ENCODE data around the gene QSOX1.

Gene QSOX1

GRCh38 chr1:180178511-180179161 lies 24.0 kb downstream of the QSOX1 start:
- no peaks in the 10 kb centered on the region for H3K36me3 ChIP-seq (ENCODE audit: low read length)
- H3K9me3 ChIP-seq (ENCODE audit: insufficient read depth, low read length) = no peaks in the 10 kb centered on the region
- TF ChIP-seq EZH2phosphoT487 (conservative IDR thresholded peaks at IDR 0.05; ENCODE audit: low read length) (no peak), CTCF (IDR thresholded peaks at IDR 0.05; ENCODE audit: insufficient read depth, low read length, poor library complexity, severe bottlenecking) (peak; percentile 83)
- H3K79me2 ChIP-seq (ENCODE audit: insufficient read depth, low read length) = no peaks in the 10 kb centered on the region
- H2AFZ ChIP-seq (ENCODE audit: low read depth, low read length, severe bottlenecking) = no peak overlapping the region
- no peaks in the 10 kb centered on the region for H3K9me2 ChIP-seq (replicated peaks; ENCODE audit: insufficient read depth, low read length)
- H3K27ac ChIP-seq (ENCODE audit: low read depth, low read length) = no peak overlapping the region
- no peaks in the 10 kb centered on the region for H3F3A ChIP-seq (ENCODE audit: insufficient read depth)
- H3K9ac ChIP-seq (ENCODE audit: low read length) = no peak overlapping the region
- no peak overlapping the region for H3K4me3 ChIP-seq (ENCODE audit: insufficient read depth, low read length, poor library complexity, severe bottlenecking)
- no peaks in the 10 kb centered on the region for H4K20me1 ChIP-seq (ENCODE audit: low read depth, low read length)
- H3K4me2 ChIP-seq (ENCODE audit: low read depth, low read length, poor library complexity, severe bottlenecking) = no peak overlapping the region
- no peaks in the 10 kb centered on the region for H3K27me3 ChIP-seq (ENCODE audit: low read length)

GRCh38 chr1:180179162-180179957 lies 24.7 kb downstream of the QSOX1 start:
- Histone ChIP-seq H4K20me1 (ENCODE audit: low read depth, low read length) (no peaks in the 10 kb centered on the region), H3K27ac (ENCODE audit: low read depth, low read length) (no peak overlapping the region), H3K79me2 (ENCODE audit: insufficient read depth, low read length) (no peaks in the 10 kb centered on the region), H3K4me3 (ENCODE audit: insufficient read depth, low read length, poor library complexity, severe bottlenecking) (no peak overlapping the region), H3F3A (ENCODE audit: insufficient read depth) (no peaks in the 10 kb centered on the region), H3K9ac (ENCODE audit: low read length) (no peak overlapping the region), H3K4me2 (ENCODE audit: low read depth, low read length, poor library complexity, severe bottlenecking) (no peak overlapping the region), H3K9me3 (ENCODE audit: insufficient read depth, low read length) (no peaks in the 10 kb centered on the region), H3K27me3 (ENCODE audit: low read length) (no peaks in the 10 kb centered on the region), H3K9me2 (replicated peaks; ENCODE audit: insufficient read depth, low read length) (no peaks in the 10 kb centered on the region), H3K36me3 (ENCODE audit: low read length) (no peaks in the 10 kb centered on the region), H2AFZ (ENCODE audit: low read depth, low read length, severe bottlenecking) (no peak overlapping the region)
- no peak for TF ChIP-seq CTCF (IDR thresholded peaks at IDR 0.05; ENCODE audit: insufficient read depth, low read length, poor library complexity, severe bottlenecking)
- TF ChIP-seq EZH2phosphoT487 (conservative IDR thresholded peaks at IDR 0.05; ENCODE audit: low read length) = no peak

- no peak overlapping the region for H2AFZ ChIP-seq (ENCODE audit: low read depth, low read length, severe bottlenecking)
- no peaks in the 10 kb centered on the region for H3K79me2 ChIP-seq (ENCODE audit: insufficient read depth, low read length)
- TF ChIP-seq EZH2phosphoT487 (conservative IDR thresholded peaks at IDR 0.05; ENCODE audit: low read length) = no peak
- peak; percentile 24 for TF ChIP-seq CTCF (IDR thresholded peaks at IDR 0.05; ENCODE audit: insufficient read depth, low read length, poor library complexity, severe bottlenecking)
- no peak overlapping the region for H3K27ac ChIP-seq (ENCODE audit: low read depth, low read length)
- no peaks in the 10 kb centered on the region for H3K36me3 ChIP-seq (ENCODE audit: low read length)
- no peak overlapping the region for H3K4me2 ChIP-seq (ENCODE audit: low read depth, low read length, poor library complexity, severe bottlenecking)
- H3K4me3 ChIP-seq (ENCODE audit: insufficient read depth, low read length, poor library complexity, severe bottlenecking) = no peak overlapping the region
- H4K20me1 ChIP-seq (ENCODE audit: low read depth, low read length) = no peaks in the 10 kb centered on the region
- no peaks in the 10 kb centered on the region for H3K9me3 ChIP-seq (ENCODE audit: insufficient read depth, low read length)
- no peak overlapping the region for H3K9ac ChIP-seq (ENCODE audit: low read length)
- no peaks in the 10 kb centered on the region for H3K9me2 ChIP-seq (replicated peaks; ENCODE audit: insufficient read depth, low read length)
- H3F3A ChIP-seq (ENCODE audit: insufficient read depth) = no peaks in the 10 kb centered on the region
- no peaks in the 10 kb centered on the region for H3K27me3 ChIP-seq (ENCODE audit: low read length)
Observed at GRCh38 chr1:180181048-180181447, 26.4 kb downstream of the QSOX1 start.

All from SU-DHL-6 (cell line).